RPMI7951 (cell line): Measurements from ENCODE around the gene CDPF1. TPM values are rescaled to one million over a fixed set of nuclear protein-coding genes. Genes with fewer than 3 reads are reported as not detected.
A peak's percentile ranks its signal among the peaks of the same experiment; 100 is the strongest.

Experiments used
- DNase-seq: peaks from one replicate; pipeline ENCODE4 v3.0.0-alpha.2; 2012; ENCODE audit warnings: low read depth
- total RNA-seq: library from RNA; depleted of rRNA; stranded (reverse); fragments of >200 nt; shearing (Covaris generic); gene quantifications from 2 replicates; pipeline ENCODE4 v1.2.3, GENCODE V29; 2014; rRNA removed

The CDPF1 gene
- total RNA-seq = 2.4 and 5.3 TPM in 2 replicates

GRCh38 chr22:46250035-46250782 lies at the start of gene CDPF1:
Gene CDPF1 (minus strand): TSS chr22:46250293. CDS start chr22:46248284, 2,009 bp downstream.
- peak; percentile 86 for DNase-seq

GRCh38 chr22:46299101-46299500 lies 49.0 kb upstream of the CDPF1 start:
- no peak for DNase-seq

GRCh38 chr22:46297151-46297812 lies 47.2 kb upstream of the CDPF1 start:
- peak; percentile 66 for DNase-seq

GRCh38 chr22:46296257-46297150 lies 46.4 kb upstream of the CDPF1 start, which contains the start of gene GTSE1:
Gene GTSE1 (plus strand): TSS chr22:46296870. CDS start chr22:46297401, 531 bp downstream.
- peak; percentile 96 for DNase-seq

- peak; percentile 4 for DNase-seq
These were observed 45.3 kb upstream of the CDPF1 start for GRCh38 chr22:46295277-46295971.

- DNase-seq = no peak
These were observed 44.7 kb upstream of the CDPF1 start for GRCh38 chr22:46294784-46295183.

GRCh38 chr22:46293577-46294260 lies 43.6 kb upstream of the CDPF1 start:
- no peak for DNase-seq

GRCh38 chr22:46292732-46293131 lies 42.6 kb upstream of the CDPF1 start:
- no peak for DNase-seq

- DNase-seq = no peak
These were observed 42.1 kb upstream of the CDPF1 start for GRCh38 chr22:46292173-46292572.

GRCh38 chr22:46290843-46291785 lies 41.0 kb upstream of the CDPF1 start:
- DNase-seq = no peak

GRCh38 chr22:46290121-46290842 lies 40.2 kb upstream of the CDPF1 start:
- DNase-seq = no peak

- DNase-seq = no peak
These were observed 39.3 kb upstream of the CDPF1 start for GRCh38 chr22:46289244-46289891.

- no peak for DNase-seq
These were observed 38.8 kb upstream of the CDPF1 start for GRCh38 chr22:46288846-46289243.

GRCh38 chr22:46287873-46288751 lies 38.0 kb upstream of the CDPF1 start:
- DNase-seq = no peak

GRCh38 chr22:46286941-46287872 lies 37.1 kb upstream of the CDPF1 start:
- no peak for DNase-seq

- no peak for DNase-seq
These were observed 35.9 kb upstream of the CDPF1 start for GRCh38 chr22:46286006-46286405.
